Activated gamma-delta T cell (primary cell): ENCODE results near the gene CLDN10.
"Not testable (repeated sequence)": the region's sequence is repeated elsewhere in the genome, so short reads cannot be mapped to it uniquely, and the experiment has no call there.

Source experiments
- DNase-seq: peaks from one replicate; lab custom pipeline; 2025; lab: John Stamatoyannopoulos, UW
- total RNA-seq, 2 donors: gene quantifications; one replicate each; lab custom pipeline; 2026; lab: John Stamatoyannopoulos, UW

The CLDN10 gene
- total RNA-seq, result 0 to 0.09 reads per million in 2 donors

- peak; percentile 9 for DNase-seq
Measured at GRCh38 chr13:95552539-95553441, at the start of gene CLDN10. TSS of gene CLDN10 (plus strand) at chr13:95552720. CDS start at chr13:95552754, 34 bp downstream.

GRCh38 chr13:95503662-95504061 is 48.9 kb upstream of the CLDN10 start:
- DNase-seq, result no peak

GRCh38 chr13:95505265-95505664 is 47.3 kb upstream of the CLDN10 start:
- DNase-seq, result no peak

GRCh38 chr13:95505986-95506385 is 46.5 kb upstream of the CLDN10 start:
- no peak for DNase-seq

GRCh38 chr13:95507991-95508390 is 44.5 kb upstream of the CLDN10 start:
- DNase-seq, result no peak

- DNase-seq, result no peak
Measured at GRCh38 chr13:95508996-95509395, 43.5 kb upstream of the CLDN10 start.

- no peak for DNase-seq
Measured at GRCh38 chr13:95509521-95510310, 42.8 kb upstream of the CLDN10 start.

- DNase-seq, result no peak
Measured at GRCh38 chr13:95510950-95511349, 41.6 kb upstream of the CLDN10 start.

GRCh38 chr13:95512424-95512823 is 40.1 kb upstream of the CLDN10 start:
- DNase-seq, result no peak

GRCh38 chr13:95512957-95513356 is 39.6 kb upstream of the CLDN10 start:
- no peak for DNase-seq

- DNase-seq, result not testable (repeated sequence)
Measured at GRCh38 chr13:95515606-95516005, 36.9 kb upstream of the CLDN10 start.

- no peak for DNase-seq
Measured at GRCh38 chr13:95516021-95516420, 36.5 kb upstream of the CLDN10 start.

GRCh38 chr13:95516492-95516891 is 36.0 kb upstream of the CLDN10 start:
- no peak for DNase-seq

- DNase-seq, result no peak
Measured at GRCh38 chr13:95523598-95523997, 28.9 kb upstream of the CLDN10 start.

GRCh38 chr13:95524264-95524901 is 28.1 kb upstream of the CLDN10 start:
- no peak for DNase-seq

GRCh38 chr13:95527955-95528354 is 24.6 kb upstream of the CLDN10 start:
- no peak for DNase-seq

- DNase-seq, result no peak
Measured at GRCh38 chr13:95530178-95530577, 22.3 kb upstream of the CLDN10 start.

GRCh38 chr13:95533545-95534160 is 18.9 kb upstream of the CLDN10 start:
- DNase-seq, result no peak

GRCh38 chr13:95535243-95535642 is 17.3 kb upstream of the CLDN10 start:
- no peak for DNase-seq

GRCh38 chr13:95536632-95537241 is 15.8 kb upstream of the CLDN10 start:
- DNase-seq, result no peak

GRCh38 chr13:95540888-95541287 is 11.6 kb upstream of the CLDN10 start:
- no peak for DNase-seq
